Loucy (cell line): ENCODE results near the gene ENO4.

Source experiments
- H2AFZ ChIP-seq: fragments of 200-600 bp; sonication (generic); 2 replicates; pipeline ENCODE4 v1.6.0; 2016; ENCODE audit warnings: antibody characterized with exemption, mild to moderate bottlenecking, low read length, moderate library complexity
- H3F3A ChIP-seq: fragments of 200-600 bp; 2 replicates; pipeline ENCODE4 v1.6.0; 2016; ENCODE audit warnings: antibody characterized with exemption, low read depth, mild to moderate bottlenecking
- H3K27me3 ChIP-seq: fragments of 200-600 bp; sonication (generic); 2 replicates; pipeline ENCODE4 v1.6.1; 2014; ENCODE audit warnings: low read length, mild to moderate bottlenecking; ENCODE audit not compliant: insufficient read depth, poor library complexity, severe bottlenecking
- H3K36me3 ChIP-seq: fragments of 200-600 bp; sonication (generic); 2 replicates; pipeline ENCODE4 v1.6.1; 2016; ENCODE audit warnings: low read length; ENCODE audit not compliant: insufficient read depth
- H3K4me1 ChIP-seq: fragments of 200-600 bp; sonication (generic); 2 replicates; pipeline ENCODE4 v1.5.1; 2014; ENCODE audit warnings: low read length, mild to moderate bottlenecking; ENCODE audit not compliant: insufficient read depth, poor library complexity, severe bottlenecking
- H3K4me2 ChIP-seq: fragments of 200-600 bp; sonication (generic); 2 replicates; pipeline ENCODE4 v1.6.0; 2014; ENCODE audit warnings: antibody characterized with exemption, low read length, low read depth, mild to moderate bottlenecking; ENCODE audit not compliant: poor library complexity, severe bottlenecking
- H3K4me3 ChIP-seq: fragments of 200-600 bp; sonication (generic); 2 replicates; pipeline ENCODE4 v1.5.1; 2014; ENCODE audit warnings: low read length, mild to moderate bottlenecking, mixed read lengths; ENCODE audit not compliant: poor library complexity, severe bottlenecking
- H3K79me2 ChIP-seq: fragments of 200-600 bp; sonication (generic); 2 replicates; pipeline ENCODE4 v1.6.1; 2014; ENCODE audit warnings: low read length; ENCODE audit not compliant: insufficient read depth
- H3K9ac ChIP-seq: fragments of 200-600 bp; sonication (generic); 2 replicates; pipeline ENCODE4 v1.6.0; 2014; ENCODE audit warnings: mild to moderate bottlenecking, low read depth, low read length, moderate library complexity; ENCODE audit not compliant: poor library complexity, severe bottlenecking
- H3K9me2 ChIP-seq: fragments of 200-600 bp; sonication (generic); replicated peaks from 2 replicates; pipeline ENCODE4 v1.6.1; 2016; ENCODE audit warnings: low read depth, low read length, mixed read lengths
- H3K9me3 ChIP-seq: fragments of 200-600 bp; sonication (generic); 2 replicates; pipeline ENCODE4 v1.6.1; 2014; ENCODE audit warnings: mild to moderate bottlenecking, antibody characterized with exemption, low read length, low read depth; ENCODE audit not compliant: insufficient read depth
- H4K20me1 ChIP-seq: fragments of 200-600 bp; sonication (generic); 2 replicates; pipeline ENCODE4 v1.6.0; 2014; ENCODE audit warnings: antibody characterized with exemption, low read length, mild to moderate bottlenecking; ENCODE audit not compliant: insufficient read depth, poor library complexity, severe bottlenecking
- CTCF ChIP-seq: fragments of 200-600 bp; sonication (generic); conservative IDR thresholded peaks from 2 replicates; pipeline ENCODE4 v1.5.1; 2014; ENCODE audit warnings: mild to moderate bottlenecking, antibody characterized with exemption, low read length
- EZH2phosphoT487 ChIP-seq: fragments of 200-600 bp; IDR thresholded peaks from 2 replicates; pipeline ENCODE4 v1.6.1; 2018; ENCODE audit warnings: antibody characterized with exemption, mild to moderate bottlenecking, moderate library complexity, borderline replicate concordance

Gene ENO4

GRCh38 chr10:116817178-116817577 is 32.1 kb upstream of the ENO4 start:
- H3K27me3 ChIP-seq: no peaks in the 10 kb centered on the region
- H2AFZ ChIP-seq: no peak overlapping the region
- H3K79me2 ChIP-seq: no peaks in the 10 kb centered on the region
- no peaks in the 10 kb centered on the region for H4K20me1 ChIP-seq
- no peaks in the 10 kb centered on the region for H3K36me3 ChIP-seq
- H3F3A ChIP-seq: no peaks in the 10 kb centered on the region
- no peak overlapping the region for H3K9ac ChIP-seq
- H3K4me2 ChIP-seq: no peak overlapping the region
- no peaks in the 10 kb centered on the region for H3K4me1 ChIP-seq
- no peak for TF ChIP-seq EZH2phosphoT487
- TF ChIP-seq CTCF: no peak
- no peak overlapping the region for H3K4me3 ChIP-seq
- H3K9me3 ChIP-seq: no peaks in the 10 kb centered on the region
- no peaks in the 10 kb centered on the region for H3K9me2 ChIP-seq

DNA sequence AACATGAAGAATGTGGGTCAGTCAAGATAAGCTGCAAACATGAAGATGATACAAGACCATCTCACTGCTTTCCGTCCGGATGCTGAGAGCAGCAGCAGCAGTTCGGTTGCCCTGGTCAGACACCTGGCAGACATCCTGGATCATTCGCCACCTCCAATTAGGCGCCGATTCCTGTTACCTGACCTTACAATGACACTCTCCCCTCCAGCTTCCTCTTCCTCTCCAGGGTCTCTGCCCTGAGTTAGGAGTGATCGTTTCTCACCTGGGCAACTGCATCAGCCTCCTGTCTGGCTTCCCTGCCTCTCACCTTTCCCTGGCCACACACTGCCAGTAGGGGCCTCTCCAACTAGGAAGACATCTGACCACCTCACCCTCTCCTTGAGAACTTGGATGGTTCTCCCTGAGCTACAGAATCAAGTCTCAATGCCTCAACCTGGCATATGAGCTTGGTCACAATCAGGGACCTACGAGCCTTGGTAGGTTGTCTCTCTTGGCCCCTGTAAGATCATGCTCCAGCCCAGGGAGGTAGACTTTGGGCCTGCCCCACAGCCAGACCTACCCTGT is 31.4 kb upstream of the ENO4 start:
- Histone ChIP-seq H3K36me3 (no peaks in the 10 kb centered on the region), H3F3A (no peaks in the 10 kb centered on the region), H3K9ac (no peak overlapping the region), H3K4me1 (no peaks in the 10 kb centered on the region), H3K4me3 (no peak overlapping the region), H3K9me2 (no peaks in the 10 kb centered on the region), H3K79me2 (no peaks in the 10 kb centered on the region), H4K20me1 (no peaks in the 10 kb centered on the region), H3K9me3 (no peaks in the 10 kb centered on the region), H3K4me2 (no peak overlapping the region), H2AFZ (no peak overlapping the region), H3K27me3 (no peaks in the 10 kb centered on the region)
- TF ChIP-seq CTCF (no peak), EZH2phosphoT487 (no peak)

DNA sequence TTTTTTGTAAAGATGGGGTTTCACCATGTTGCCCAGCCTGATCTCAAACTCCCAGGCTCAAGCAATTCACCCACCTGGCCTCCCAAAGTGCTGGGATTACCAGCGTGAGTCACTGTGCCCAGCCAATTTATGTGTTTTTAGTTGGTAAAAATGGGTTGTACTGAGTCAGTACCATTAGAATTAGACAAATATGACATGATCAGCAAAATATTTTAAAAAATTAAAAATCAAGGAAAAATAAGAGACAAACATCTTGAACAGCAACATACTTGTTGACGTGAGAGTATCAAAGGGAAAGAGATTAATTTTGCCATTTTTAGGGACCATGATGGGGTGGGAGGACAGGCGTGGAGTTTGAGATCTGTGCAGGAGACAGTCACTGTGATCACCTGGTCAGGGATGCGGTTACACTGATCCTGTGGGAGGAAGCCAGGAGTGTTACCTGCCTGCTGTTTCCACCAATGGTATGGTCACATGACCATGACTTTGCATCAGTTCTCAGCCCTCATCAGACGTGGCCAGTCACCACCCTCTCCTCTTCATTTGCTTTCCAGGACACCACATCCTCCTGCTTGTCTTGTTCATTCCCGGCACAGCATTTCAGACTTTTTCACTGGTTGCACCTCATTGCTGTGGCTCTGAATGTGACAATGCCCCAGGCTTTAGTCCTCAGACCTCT is 29.2 kb upstream of the ENO4 start:
- H3K9ac ChIP-seq: no peak overlapping the region
- no peaks in the 10 kb centered on the region for H4K20me1 ChIP-seq
- H3K36me3 ChIP-seq: no peaks in the 10 kb centered on the region
- H3K4me2 ChIP-seq: no peak overlapping the region
- no peaks in the 10 kb centered on the region for H3K4me1 ChIP-seq
- H3K79me2 ChIP-seq: no peaks in the 10 kb centered on the region
- no peaks in the 10 kb centered on the region for H3F3A ChIP-seq
- H3K9me2 ChIP-seq: no peaks in the 10 kb centered on the region
- no peak overlapping the region for H2AFZ ChIP-seq
- H3K4me3 ChIP-seq: no peak overlapping the region
- H3K27me3 ChIP-seq: no peaks in the 10 kb centered on the region
- H3K9me3 ChIP-seq: no peaks in the 10 kb centered on the region
- TF ChIP-seq EZH2phosphoT487 (no peak), CTCF (no peak)
